ENCODE data around the gene SFMBT2. TPM values are rescaled to one million over a fixed set of nuclear protein-coding genes. Genes with fewer than 3 reads are reported as not detected.

SFMBT2 gene
- total RNA-seq, 1 donor from 2014 or later = 2.7 TPM

DNA sequence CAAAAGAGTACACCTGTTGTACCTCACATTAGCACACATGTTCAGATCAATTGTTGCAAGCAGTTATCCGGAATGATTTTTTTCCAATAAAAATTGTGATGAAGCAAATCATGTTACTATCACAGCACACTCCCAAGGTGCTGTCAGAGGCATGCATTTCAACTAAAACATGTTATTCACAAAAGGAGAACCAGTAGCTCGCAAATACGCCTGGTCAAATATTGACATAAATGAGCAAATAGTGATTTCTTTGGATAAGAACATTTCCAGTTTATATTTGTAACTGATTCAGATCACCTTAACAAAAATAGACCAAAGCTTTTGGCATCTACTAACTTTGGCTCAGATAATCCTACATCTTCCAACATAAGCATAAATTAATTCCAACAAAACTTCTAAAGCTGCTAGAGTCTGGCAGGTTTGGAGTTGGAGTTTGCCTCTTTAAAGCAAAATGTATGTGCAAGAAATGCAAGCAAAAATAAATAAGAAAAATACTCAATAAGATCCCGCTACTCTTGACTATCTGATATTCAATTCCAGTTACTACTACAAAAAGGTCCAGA lies 208.0 kb downstream of the SFMBT2 start:
- H3K4me3 Mint-ChIP-seq (ENCODE audit: unreplicated experiment) = no peak overlapping the region
- no peak for DNase-seq (ENCODE audit: extremely low spot score, unreplicated experiment)
- no peaks in the 10 kb centered on the region for H3K36me3 Mint-ChIP-seq (ENCODE audit: unreplicated experiment)
- no peaks in the 10 kb centered on the region for H3K4me1 Mint-ChIP-seq (ENCODE audit: unreplicated experiment)
- no peaks in the 10 kb centered on the region for H3K9me3 Mint-ChIP-seq (ENCODE audit: unreplicated experiment)
- TF ChIP-seq, protein P1, sequence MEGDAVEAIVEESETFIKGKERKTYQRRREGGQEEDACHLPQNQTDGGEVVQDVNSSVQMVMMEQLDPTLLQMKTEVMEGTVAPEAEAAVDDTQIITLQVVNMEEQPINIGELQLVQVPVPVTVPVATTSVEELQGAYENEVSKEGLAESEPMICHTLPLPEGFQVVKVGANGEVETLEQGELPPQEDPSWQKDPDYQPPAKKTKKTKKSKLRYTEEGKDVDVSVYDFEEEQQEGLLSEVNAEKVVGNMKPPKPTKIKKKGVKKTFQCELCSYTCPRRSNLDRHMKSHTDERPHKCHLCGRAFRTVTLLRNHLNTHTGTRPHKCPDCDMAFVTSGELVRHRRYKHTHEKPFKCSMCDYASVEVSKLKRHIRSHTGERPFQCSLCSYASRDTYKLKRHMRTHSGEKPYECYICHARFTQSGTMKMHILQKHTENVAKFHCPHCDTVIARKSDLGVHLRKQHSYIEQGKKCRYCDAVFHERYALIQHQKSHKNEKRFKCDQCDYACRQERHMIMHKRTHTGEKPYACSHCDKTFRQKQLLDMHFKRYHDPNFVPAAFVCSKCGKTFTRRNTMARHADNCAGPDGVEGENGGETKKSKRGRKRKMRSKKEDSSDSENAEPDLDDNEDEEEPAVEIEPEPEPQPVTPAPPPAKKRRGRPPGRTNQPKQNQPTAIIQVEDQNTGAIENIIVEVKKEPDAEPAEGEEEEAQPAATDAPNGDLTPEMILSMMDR (IDR thresholded peaks at IDR 0.05) = no peak
- H3K27ac Mint-ChIP-seq (ENCODE audit: unreplicated experiment) = no peak overlapping the region
- H3K27me3 Mint-ChIP-seq (ENCODE audit: unreplicated experiment) = no peaks in the 10 kb centered on the region

DNA sequence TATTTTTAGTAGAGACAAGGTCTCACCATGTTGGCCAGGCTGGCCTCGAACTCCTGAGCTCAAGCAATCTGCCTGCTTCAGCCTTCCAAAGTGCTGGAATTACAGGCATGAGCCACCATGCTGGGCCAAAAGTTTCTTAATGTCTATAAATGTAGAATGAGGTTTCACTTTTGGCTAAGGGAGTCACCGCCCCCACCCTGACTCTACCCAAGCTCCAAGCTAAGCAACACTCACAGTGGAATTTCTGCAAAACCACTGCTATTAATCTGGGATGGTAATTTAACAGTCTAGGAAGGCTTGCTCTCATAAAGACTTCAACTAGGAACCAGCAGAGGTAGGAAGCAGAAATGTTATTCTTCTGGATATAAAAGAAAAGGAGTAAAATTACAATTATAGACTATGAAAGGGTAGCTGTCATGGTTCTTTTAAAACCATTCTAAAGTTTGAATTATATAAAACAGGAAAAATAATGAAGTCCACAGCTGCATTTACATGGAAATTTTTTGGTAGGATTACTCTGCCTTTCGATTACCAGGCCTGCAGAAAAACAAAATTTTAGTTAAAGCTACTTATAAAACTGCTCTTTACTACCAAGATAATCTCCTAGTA lies 211.6 kb downstream of the SFMBT2 start:
- DNase-seq (ENCODE audit: extremely low spot score, unreplicated experiment) = no peak
- H3K27ac Mint-ChIP-seq (ENCODE audit: unreplicated experiment) = no peak overlapping the region
- peaks cover 12% of the 10 kb centered on the region for H3K9me3 Mint-ChIP-seq (ENCODE audit: unreplicated experiment)
- no peak overlapping the region for H3K4me3 Mint-ChIP-seq (ENCODE audit: unreplicated experiment)
- no peaks in the 10 kb centered on the region for H3K36me3 Mint-ChIP-seq (ENCODE audit: unreplicated experiment)
- TF ChIP-seq, protein P1 (IDR thresholded peaks at IDR 0.05) = no peak
- H3K4me1 Mint-ChIP-seq (ENCODE audit: unreplicated experiment) = no peaks in the 10 kb centered on the region
- H3K27me3 Mint-ChIP-seq (ENCODE audit: unreplicated experiment) = no peaks in the 10 kb centered on the region

DNA sequence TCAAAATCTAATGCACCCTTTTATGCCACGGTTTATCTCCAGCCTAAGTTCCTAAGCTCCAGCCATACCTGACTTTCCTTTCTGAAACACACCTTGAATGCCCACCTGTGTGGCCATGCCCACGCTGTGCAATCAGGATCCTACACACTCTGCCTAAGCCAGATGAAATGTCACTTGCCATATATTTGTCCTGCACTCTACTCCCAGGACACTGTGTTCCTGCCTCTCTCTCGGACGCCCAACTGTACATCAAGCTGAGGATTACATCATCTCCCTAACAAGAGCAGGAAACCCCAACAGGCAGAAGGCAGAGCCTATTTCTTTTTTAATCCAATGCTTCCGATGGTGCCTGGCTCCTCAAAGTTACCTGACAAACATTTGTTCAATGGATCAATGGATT lies 214.6 kb downstream of the SFMBT2 start:
- Mint-ChIP-seq H3K4me3 (ENCODE audit: unreplicated experiment) (no peak overlapping the region), H3K36me3 (ENCODE audit: unreplicated experiment) (no peaks in the 10 kb centered on the region), H3K27ac (ENCODE audit: unreplicated experiment) (no peak overlapping the region), H3K9me3 (ENCODE audit: unreplicated experiment) (peaks cover 12% of the 10 kb centered on the region), H3K27me3 (ENCODE audit: unreplicated experiment) (no peaks in the 10 kb centered on the region), H3K4me1 (ENCODE audit: unreplicated experiment) (no peaks in the 10 kb centered on the region)
- TF ChIP-seq, protein P1 (IDR thresholded peaks at IDR 0.05) = no peak
- no peak for DNase-seq (ENCODE audit: extremely low spot score, unreplicated experiment)

DNA sequence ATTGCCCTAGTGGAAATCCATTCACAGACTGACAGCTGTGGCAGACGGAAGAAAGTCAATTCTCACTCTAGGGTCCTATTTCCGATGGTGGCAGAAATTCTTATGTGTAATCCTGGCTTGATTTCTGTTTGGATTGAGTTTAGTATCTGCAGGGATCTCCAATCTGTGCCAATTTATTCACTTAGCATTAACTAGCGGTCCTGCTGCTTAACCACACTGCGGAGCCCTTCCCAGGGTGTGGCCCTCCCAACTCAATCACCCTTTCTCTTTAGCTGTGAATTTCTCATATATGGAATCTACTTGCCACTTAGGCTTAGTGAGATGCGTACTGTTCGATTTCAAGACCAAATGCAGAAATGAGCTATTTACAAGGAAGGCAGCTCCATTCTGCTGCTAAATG lies 215.7 kb downstream of the SFMBT2 start:
- H3K9me3 Mint-ChIP-seq (ENCODE audit: unreplicated experiment) = peaks cover 12% of the 10 kb centered on the region
- H3K4me3 Mint-ChIP-seq (ENCODE audit: unreplicated experiment) = no peak overlapping the region
- DNase-seq (ENCODE audit: extremely low spot score, unreplicated experiment) = no peak
- H3K4me1 Mint-ChIP-seq (ENCODE audit: unreplicated experiment) = no peaks in the 10 kb centered on the region
- H3K27me3 Mint-ChIP-seq (ENCODE audit: unreplicated experiment) = no peaks in the 10 kb centered on the region
- no peaks in the 10 kb centered on the region for H3K36me3 Mint-ChIP-seq (ENCODE audit: unreplicated experiment)
- TF ChIP-seq, protein P1 (IDR thresholded peaks at IDR 0.05) = no peak
- H3K27ac Mint-ChIP-seq (ENCODE audit: unreplicated experiment) = no peak overlapping the region

DNA sequence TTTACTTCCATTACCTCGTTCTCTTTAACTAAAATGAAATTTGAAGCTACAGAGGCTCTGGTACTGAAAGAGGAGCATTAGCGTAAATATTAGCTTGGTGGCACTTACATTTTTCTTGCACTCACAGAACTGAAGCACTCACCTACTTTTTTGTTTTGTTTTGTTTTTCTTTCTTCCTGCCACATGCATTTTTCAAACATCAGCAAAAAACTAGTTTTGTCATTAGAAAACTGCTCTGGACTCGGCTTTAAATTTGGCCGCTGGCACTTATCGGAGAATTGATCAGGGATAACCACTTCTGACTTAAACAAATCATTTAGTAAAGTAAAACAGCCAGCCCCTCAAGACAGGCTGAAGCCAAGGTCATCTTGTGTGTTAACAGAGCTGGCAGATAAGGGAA lies 216.3 kb downstream of the SFMBT2 start:
- no peaks in the 10 kb centered on the region for H3K36me3 Mint-ChIP-seq (ENCODE audit: unreplicated experiment)
- H3K27me3 Mint-ChIP-seq (ENCODE audit: unreplicated experiment) = no peaks in the 10 kb centered on the region
- H3K9me3 Mint-ChIP-seq (ENCODE audit: unreplicated experiment) = peaks cover 12% of the 10 kb centered on the region
- H3K4me1 Mint-ChIP-seq (ENCODE audit: unreplicated experiment) = no peaks in the 10 kb centered on the region
- H3K4me3 Mint-ChIP-seq (ENCODE audit: unreplicated experiment) = no peak overlapping the region
- TF ChIP-seq, protein P1 (IDR thresholded peaks at IDR 0.05) = no peak
- no peak for DNase-seq (ENCODE audit: extremely low spot score, unreplicated experiment)
- H3K27ac Mint-ChIP-seq (ENCODE audit: unreplicated experiment) = no peak overlapping the region
